ENCODE data around the gene SCPEP1.
"Not testable (repeated sequence)": the region's sequence is repeated elsewhere in the genome, so short reads cannot be mapped to it uniquely, and the experiment has no call there.

Gene SCPEP1

GRCh38 chr17:56979091-56979480 is 1.2 kb downstream of the SCPEP1 start:
- Histone ChIP-seq H3K36me3 (ENCODE audit: control insufficient read depth in 1 of 2, insufficient read depth in 2 of 2, low read length in 2 of 2) (peaks cover 0 to 6% of the 10 kb centered on the region in 2 donors), H3K4me1 (ENCODE audit: control insufficient read depth in 1 of 2, insufficient read depth in 2 of 2, low read length in 2 of 2) (peaks cover 12 to 13% of the 10 kb centered on the region in 2 donors), H3K27me3 (ENCODE audit: control insufficient read depth in 1 of 2, insufficient read depth in 2 of 2, low read length in 2 of 2) (no peaks in the 10 kb centered on the region), H3K9ac (ENCODE audit: low read depth in 1 of 2, low read length in 2 of 2) (no peak overlapping the region), H3K4me3 (ENCODE audit: low read depth in 1 of 2, low read length in 2 of 2) (peak overlapping the region; percentile 78 to 92), H3K9me3 (ENCODE audit: control insufficient read depth in 1 of 2, low read length in 2 of 2) (no peaks in the 10 kb centered on the region), H3K27ac (ENCODE audit: low read depth, low read length) (no peak overlapping the region)

GRCh38 chr17:56980526-56980925 is 2.6 kb downstream of the SCPEP1 start:
- not testable (repeated sequence) for H3K27me3 ChIP-seq (ENCODE audit: control insufficient read depth in 1 of 2, insufficient read depth in 2 of 2, low read length in 2 of 2); H3K9ac ChIP-seq (ENCODE audit: low read depth in 1 of 2, low read length in 2 of 2); H3K27ac ChIP-seq (ENCODE audit: low read depth, low read length); H3K4me3 ChIP-seq (ENCODE audit: low read depth in 1 of 2, low read length in 2 of 2); H3K9me3 ChIP-seq (ENCODE audit: control insufficient read depth in 1 of 2, low read length in 2 of 2)
- H3K4me1 ChIP-seq (ENCODE audit: control insufficient read depth in 1 of 2, insufficient read depth in 2 of 2, low read length in 2 of 2), result peaks cover 12 to 13% of the 10 kb centered on the region in 2 donors
- H3K36me3 ChIP-seq (ENCODE audit: control insufficient read depth in 1 of 2, insufficient read depth in 2 of 2, low read length in 2 of 2), result peaks cover 2 to 10% of the 10 kb centered on the region in 2 donors

- H3K9ac ChIP-seq (ENCODE audit: low read depth in 1 of 2, low read length in 2 of 2), result no peak overlapping the region
- H3K27me3 ChIP-seq (ENCODE audit: control insufficient read depth in 1 of 2, insufficient read depth in 2 of 2, low read length in 2 of 2), result no peaks in the 10 kb centered on the region
- no peak overlapping the region for H3K4me3 ChIP-seq (ENCODE audit: low read depth in 1 of 2, low read length in 2 of 2)
- H3K9me3 ChIP-seq (ENCODE audit: control insufficient read depth in 1 of 2, low read length in 2 of 2), result no peaks in the 10 kb centered on the region
- peaks cover 9 to 14% of the 10 kb centered on the region in 2 donors for H3K36me3 ChIP-seq (ENCODE audit: control insufficient read depth in 1 of 2, insufficient read depth in 2 of 2, low read length in 2 of 2)
- H3K27ac ChIP-seq (ENCODE audit: low read depth, low read length), result no peak overlapping the region
- H3K4me1 ChIP-seq (ENCODE audit: control insufficient read depth in 1 of 2, insufficient read depth in 2 of 2, low read length in 2 of 2), result peaks cover 12 to 13% of the 10 kb centered on the region in 2 donors
Measured at GRCh38 chr17:56982312-56982711, 4.4 kb downstream of the SCPEP1 start.

DNA sequence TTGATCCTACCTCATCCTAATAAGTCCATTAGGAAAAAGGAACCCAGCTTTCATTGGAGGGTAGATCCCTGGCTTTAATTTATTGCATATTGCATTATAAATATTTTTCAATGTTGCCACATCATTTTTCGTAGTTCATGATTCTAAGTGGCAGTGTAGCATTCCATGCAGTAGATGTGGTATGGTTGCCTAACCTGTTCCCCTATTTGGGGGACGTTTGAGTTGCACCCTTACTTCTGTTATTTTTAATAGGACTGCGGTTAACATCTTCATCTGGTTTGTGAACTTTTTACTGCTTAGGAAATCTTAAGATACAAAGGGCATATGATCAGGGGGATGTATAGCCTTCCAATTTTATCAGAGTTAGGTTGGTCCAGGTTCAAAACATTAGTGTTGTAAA is 5.4 kb downstream of the SCPEP1 start:
- peaks cover 12 to 21% of the 10 kb centered on the region in 2 donors for H3K4me1 ChIP-seq (ENCODE audit: control insufficient read depth in 1 of 2, insufficient read depth in 2 of 2, low read length in 2 of 2)
- H3K36me3 ChIP-seq (ENCODE audit: control insufficient read depth in 1 of 2, insufficient read depth in 2 of 2, low read length in 2 of 2), result peaks cover 9 to 18% of the 10 kb centered on the region in 2 donors
- H3K27me3 ChIP-seq (ENCODE audit: control insufficient read depth in 1 of 2, insufficient read depth in 2 of 2, low read length in 2 of 2), result no peaks in the 10 kb centered on the region
- H3K4me3 ChIP-seq (ENCODE audit: low read depth in 1 of 2, low read length in 2 of 2), result no peak overlapping the region
- H3K9ac ChIP-seq (ENCODE audit: low read depth in 1 of 2, low read length in 2 of 2), result no peak overlapping the region
- no peaks in the 10 kb centered on the region for H3K9me3 ChIP-seq (ENCODE audit: control insufficient read depth in 1 of 2, low read length in 2 of 2)
- no peak overlapping the region for H3K27ac ChIP-seq (ENCODE audit: low read depth, low read length)

GRCh38 chr17:56985371-56986162 is 7.6 kb downstream of the SCPEP1 start:
- Histone ChIP-seq H3K4me3 (ENCODE audit: low read depth in 1 of 2, low read length in 2 of 2) (no peak overlapping the region), H3K27me3 (ENCODE audit: control insufficient read depth in 1 of 2, insufficient read depth in 2 of 2, low read length in 2 of 2) (no peaks in the 10 kb centered on the region), H3K9me3 (ENCODE audit: control insufficient read depth in 1 of 2, low read length in 2 of 2) (no peaks in the 10 kb centered on the region), H3K36me3 (ENCODE audit: control insufficient read depth in 1 of 2, insufficient read depth in 2 of 2, low read length in 2 of 2) (peaks cover 9 to 18% of the 10 kb centered on the region in 2 donors), H3K27ac (ENCODE audit: low read depth, low read length) (no peak overlapping the region), H3K9ac (ENCODE audit: low read depth in 1 of 2, low read length in 2 of 2) (no peak overlapping the region), H3K4me1 (ENCODE audit: control insufficient read depth in 1 of 2, insufficient read depth in 2 of 2, low read length in 2 of 2) (peaks cover 0 to 9% of the 10 kb centered on the region in 2 donors)

DNA sequence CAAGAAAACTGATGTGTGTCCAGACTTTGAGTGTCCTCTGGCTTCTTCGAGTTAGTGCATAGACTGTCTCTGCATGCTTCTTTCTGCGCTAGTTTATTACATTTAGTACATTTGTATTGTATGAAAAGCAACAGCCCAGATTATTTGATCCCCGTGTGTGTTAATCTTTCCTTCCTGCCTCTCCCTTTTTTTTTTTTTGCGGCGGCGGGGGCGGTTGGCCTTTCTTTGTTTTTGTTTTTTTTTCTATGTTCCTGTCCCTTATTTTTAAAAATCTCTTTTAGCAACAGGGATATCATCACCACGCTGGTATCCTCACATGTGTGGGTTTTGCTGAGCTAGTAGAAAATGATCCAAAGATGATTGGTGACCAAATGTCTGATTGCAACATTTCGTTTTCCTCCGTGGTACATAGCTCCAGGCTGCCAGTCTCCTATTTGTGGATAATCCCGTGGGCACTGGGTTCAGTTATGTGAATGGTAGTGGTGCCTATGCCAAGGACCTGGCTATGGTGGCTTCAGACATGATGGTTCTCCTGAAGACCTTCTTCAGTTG is 9.4 kb downstream of the SCPEP1 start:
- Histone ChIP-seq H3K4me1 (ENCODE audit: control insufficient read depth in 1 of 2, insufficient read depth in 2 of 2, low read length in 2 of 2) (peaks cover 0 to 9% of the 10 kb centered on the region in 2 donors), H3K27me3 (ENCODE audit: control insufficient read depth in 1 of 2, insufficient read depth in 2 of 2, low read length in 2 of 2) (no peaks in the 10 kb centered on the region), H3K36me3 (ENCODE audit: control insufficient read depth in 1 of 2, insufficient read depth in 2 of 2, low read length in 2 of 2) (peaks cover 12 to 20% of the 10 kb centered on the region in 2 donors), H3K9me3 (ENCODE audit: control insufficient read depth in 1 of 2, low read length in 2 of 2) (no peaks in the 10 kb centered on the region), H3K9ac (ENCODE audit: low read depth in 1 of 2, low read length in 2 of 2) (no peak overlapping the region), H3K27ac (ENCODE audit: low read depth, low read length) (no peak overlapping the region), H3K4me3 (ENCODE audit: low read depth in 1 of 2, low read length in 2 of 2) (no peak overlapping the region)

DNA sequence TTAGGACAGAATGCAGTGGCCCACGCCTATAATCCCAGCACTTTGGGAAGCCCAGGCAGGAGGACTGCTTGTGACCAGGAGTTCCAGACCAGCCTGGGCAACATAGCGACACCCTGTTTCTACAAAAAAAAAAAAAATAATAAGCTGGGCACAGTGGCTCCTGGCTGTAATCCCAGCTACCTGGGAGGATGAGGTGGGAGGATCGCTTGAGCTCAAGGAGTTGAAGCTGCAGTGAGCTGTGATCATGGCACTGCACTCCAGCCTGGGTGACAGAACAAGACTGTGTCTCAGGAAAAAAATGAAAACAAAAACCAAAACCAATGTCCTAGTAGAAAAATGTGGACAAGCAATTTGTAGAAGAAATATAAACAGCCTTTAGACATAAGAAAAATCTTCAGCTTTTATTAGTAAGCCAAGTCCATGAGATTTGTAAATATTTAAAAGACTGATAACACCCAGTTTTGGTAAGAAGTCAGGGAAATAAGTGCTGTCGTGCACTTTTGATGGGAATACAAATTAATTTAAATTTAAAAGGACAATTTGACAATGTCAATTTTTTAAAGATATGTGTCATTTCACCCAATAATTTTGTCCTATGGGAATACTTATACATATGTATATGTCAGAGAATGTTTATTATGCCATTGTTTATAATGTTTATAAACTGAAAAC is 11.1 kb downstream of the SCPEP1 start:
- Histone ChIP-seq H3K9ac (ENCODE audit: low read depth in 1 of 2, low read length in 2 of 2) (no peak overlapping the region), H3K4me3 (ENCODE audit: low read depth in 1 of 2, low read length in 2 of 2) (no peak overlapping the region), H3K27me3 (ENCODE audit: control insufficient read depth in 1 of 2, insufficient read depth in 2 of 2, low read length in 2 of 2) (no peaks in the 10 kb centered on the region), H3K36me3 (ENCODE audit: control insufficient read depth in 1 of 2, insufficient read depth in 2 of 2, low read length in 2 of 2) (peaks cover 12 to 22% of the 10 kb centered on the region in 2 donors), H3K27ac (ENCODE audit: low read depth, low read length) (no peak overlapping the region), H3K9me3 (ENCODE audit: control insufficient read depth in 1 of 2, low read length in 2 of 2) (no peaks in the 10 kb centered on the region), H3K4me1 (ENCODE audit: control insufficient read depth in 1 of 2, insufficient read depth in 2 of 2, low read length in 2 of 2) (peaks cover 0 to 9% of the 10 kb centered on the region in 2 donors)

DNA sequence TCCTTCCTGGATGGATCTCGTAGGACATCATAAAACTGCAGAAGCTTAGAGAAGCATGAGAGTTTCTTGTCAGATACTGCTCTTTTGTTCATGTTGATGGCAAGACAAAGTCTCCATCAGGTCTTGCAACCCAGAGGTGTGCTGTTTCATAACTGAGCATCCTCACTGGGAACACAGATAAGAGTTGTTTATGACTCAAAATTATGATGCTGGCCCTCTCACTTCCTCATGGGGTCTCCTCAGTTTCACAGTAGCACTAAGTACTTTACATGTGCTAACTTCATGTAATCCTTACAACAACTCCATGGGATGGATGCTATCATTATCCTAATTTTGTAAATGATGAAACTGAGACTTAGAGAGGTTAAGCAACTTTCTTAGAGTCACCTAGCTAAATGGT is 14.4 kb downstream of the SCPEP1 start:
- Histone ChIP-seq H3K4me1 (ENCODE audit: control insufficient read depth in 1 of 2, insufficient read depth in 2 of 2, low read length in 2 of 2) (peaks cover 0 to 9% of the 10 kb centered on the region in 2 donors), H3K4me3 (ENCODE audit: low read depth in 1 of 2, low read length in 2 of 2) (no peak overlapping the region), H3K9ac (ENCODE audit: low read depth in 1 of 2, low read length in 2 of 2) (no peak overlapping the region), H3K27me3 (ENCODE audit: control insufficient read depth in 1 of 2, insufficient read depth in 2 of 2, low read length in 2 of 2) (no peaks in the 10 kb centered on the region), H3K36me3 (ENCODE audit: control insufficient read depth in 1 of 2, insufficient read depth in 2 of 2, low read length in 2 of 2) (peaks cover 6 to 33% of the 10 kb centered on the region in 2 donors), H3K9me3 (ENCODE audit: control insufficient read depth in 1 of 2, low read length in 2 of 2) (no peaks in the 10 kb centered on the region), H3K27ac (ENCODE audit: low read depth, low read length) (no peak overlapping the region)

- no peak overlapping the region for H3K27ac ChIP-seq (ENCODE audit: low read depth, low read length)
- no peak overlapping the region for H3K9ac ChIP-seq (ENCODE audit: low read depth in 1 of 2, low read length in 2 of 2)
- H3K9me3 ChIP-seq (ENCODE audit: control insufficient read depth in 1 of 2, low read length in 2 of 2), result no peaks in the 10 kb centered on the region
- no peaks in the 10 kb centered on the region for H3K4me1 ChIP-seq (ENCODE audit: control insufficient read depth in 1 of 2, insufficient read depth in 2 of 2, low read length in 2 of 2)
- no peaks in the 10 kb centered on the region for H3K27me3 ChIP-seq (ENCODE audit: control insufficient read depth in 1 of 2, insufficient read depth in 2 of 2, low read length in 2 of 2)
- H3K4me3 ChIP-seq (ENCODE audit: low read depth in 1 of 2, low read length in 2 of 2), result no peak overlapping the region
- peaks cover 9 to 31% of the 10 kb centered on the region in 2 donors for H3K36me3 ChIP-seq (ENCODE audit: control insufficient read depth in 1 of 2, insufficient read depth in 2 of 2, low read length in 2 of 2)
Measured at GRCh38 chr17:56994009-56994792, 16.3 kb downstream of the SCPEP1 start.

All from duodenal mucosa (tissue), 2 donors.